Neural cell (in vitro differentiated cells): ENCODE measurements around the gene ARSD.

Experiments used
- EZH2 ChIP-seq: fragments of 200-600, 300-800 bp; shearing (Covaris generic), sonication (generic); IDR thresholded peaks from 2 replicates; pipeline ENCODE4 v1.6.1; 2014; ENCODE audit warnings: antibody characterized with exemption, low read length, borderline replicate concordance, mild to moderate bottlenecking; ENCODE audit not compliant: insufficient read depth, poor library complexity, severe bottlenecking
- POLR2AphosphoS5 ChIP-seq: IDR thresholded peaks from 2 replicates; pipeline ENCODE4 v1.6.1; 2012
- TAF1 ChIP-seq: IDR thresholded peaks from 2 replicates; pipeline ENCODE4 v1.6.1; 2012; ENCODE audit warnings: low read depth

GRCh38 chrX:2934715-2935710 is 5.9 kb upstream of the ARSD start:
- TF ChIP-seq TAF1 (no peak), POLR2AphosphoS5 (no peak), EZH2 (no peak)
